Melanocyte of skin (primary cell): ENCODE measurements around the gene MDH1B. TPM values are rescaled to one million over a fixed set of nuclear protein-coding genes. Genes with fewer than 3 reads are reported as not detected.

Source experiments
- small RNA-seq, 2 donors: library from RNA; depleted of rRNA; stranded (forward); fragments of <200 nt; gene quantifications; one replicate each; pipeline ENCODE3, GENCODE V24; 2012
- total RNA-seq, 2 donors: library from RNA; depleted of rRNA; stranded (reverse); fragments of >200 nt; gene quantifications; 2 replicates each; pipeline ENCODE4 v1.2.3, GENCODE V29; 2012

MDH1B gene
- 1 to 10 TPM in 1 of 2 donors, under 1 TPM in 1; 0.67 to 1.4 TPM for total RNA-seq

GRCh38 chr2:206765242-206766056, at the start of gene MDH1B, which contains the start of gene FASTKD2:
MDH1B (minus strand) TSS chr2:206765328; CDS start chr2:206765271, 57 bp downstream.
FASTKD2 (plus strand) TSS chr2:206765606; CDS start chr2:206766694, 1,088 bp downstream.

GRCh38 chr2:206718296-206718695, 46.8 kb downstream of the MDH1B start, which contains the start of gene DYTN:
DYTN (minus strand) TSS chr2:206718396; CDS start chr2:206718279, 117 bp downstream.

Small RNA genes lying within 50 kb of the gene (small RNA-seq; reads per million reads assigned to genes)
- gene MIR3130-2, result 0.04 to 0.23 reads per million in 2 donors
- gene RF00019, result 0 reads per million in 2 donors

Other genes with a start within 250 kb of the MDH1B start
- gene FAM237A, start 122.8 kb downstream of the MDH1B start, total RNA-seq, result not detected
- not detected for gene DYTN, start 46.9 kb downstream of the MDH1B start, total RNA-seq
- 10 to 100 TPM; 51.3 to 68.3 TPM for gene FASTKD2, start 278 bp upstream of the MDH1B start, total RNA-seq
- under 1 TPM in 1 of 2 donors, not detected in 1; 0.34 TPM for gene CPO, start 174.2 kb upstream of the MDH1B start, total RNA-seq